Fibroblast of pulmonary artery (primary cell): ENCODE measurements around the gene TEPSIN.
A peak's percentile ranks its signal among the peaks of the same experiment; 100 is the strongest.

Experiments
- DNase-seq: peaks from one replicate; pipeline ENCODE4 v3.0.0-alpha.2; 2010; ENCODE audit warnings: low read depth
- H3K4me3 ChIP-seq: replicated peaks from 2 replicates; pipeline ENCODE4 v1.5.1; 2011; ENCODE audit warnings: low read depth, mild to moderate bottlenecking, control low read depth, low read length, moderate library complexity
- CTCF ChIP-seq: IDR thresholded peaks from 2 replicates; pipeline ENCODE4 v1.5.1; 2011; ENCODE audit warnings: mild to moderate bottlenecking, control low read depth, low read length, inconsistent platforms; ENCODE audit errors: missing control alignments

TEPSIN gene

GRCh38 chr17:81251094-81251708 is 12.3 kb upstream of the TEPSIN start:
- H3K4me3 ChIP-seq = no peak overlapping the region
- no peak for TF ChIP-seq CTCF
- no peak for DNase-seq

- no peak for TF ChIP-seq CTCF
- DNase-seq = no peak
- no peak overlapping the region for H3K4me3 ChIP-seq
These were observed 11.6 kb upstream of the TEPSIN start for GRCh38 chr17:81250286-81251093.

- peak; percentile 29 for DNase-seq
- no peak overlapping the region for H3K4me3 ChIP-seq
- no peak for TF ChIP-seq CTCF
These were observed 10.6 kb upstream of the TEPSIN start for GRCh38 chr17:81249223-81250040.

GRCh38 chr17:81248649-81249048 is 9.8 kb upstream of the TEPSIN start:
- no peak for TF ChIP-seq CTCF
- DNase-seq = no peak
- no peak overlapping the region for H3K4me3 ChIP-seq

GRCh38 chr17:81247339-81247990 is 8.6 kb upstream of the TEPSIN start:
- no peak for TF ChIP-seq CTCF
- no peak overlapping the region for H3K4me3 ChIP-seq
- DNase-seq = no peak

GRCh38 chr17:81246679-81247338 is 8.0 kb upstream of the TEPSIN start:
- H3K4me3 ChIP-seq = no peak overlapping the region
- TF ChIP-seq CTCF = no peak
- no peak for DNase-seq
